Vagina (tissue), 2 donors: ENCODE data around the gene STYXL1. TPM values are rescaled to one million over a fixed set of nuclear protein-coding genes. Genes with fewer than 3 reads are reported as not detected.

Experiments
- DNase-seq, 2 donors: peaks; one replicate each; pipeline ENCODE4 v3.0.0-alpha.2; 2017; ENCODE audit errors: extremely low spot score in 2 of 2
- H3K27ac ChIP-seq: fragments of 200-600 bp; sonication (generic); one replicate; pipeline ENCODE4 v1.5.1; 2019
- H3K27me3 ChIP-seq: fragments of 200-600 bp; sonication (generic); one replicate; pipeline ENCODE4 v1.5.1; 2019
- H3K36me3 ChIP-seq, 2 donors: fragments of 200-600 bp; sonication (generic); one replicate each; pipeline ENCODE4 v1.5.1; 2017 to 2019
- H3K4me1 ChIP-seq: fragments of 200-600 bp; sonication (generic); one replicate; pipeline ENCODE4 v1.5.1; 2019
- H3K4me3 ChIP-seq, 2 donors: fragments of 200-600 bp; sonication (generic); 1 replicate in 1 of 2; 2 replicates in 1 of 2; pipeline ENCODE4 v1.5.1; 2016 to 2019
- H3K9me3 ChIP-seq: fragments of 200-600 bp; sonication (generic); one replicate; pipeline ENCODE4 v1.5.1; 2019
- CTCF ChIP-seq, 3 experiments: fragments of 450-650 bp in 2 of 3; fragments of 200-600 bp in 1 of 3; sonication (generic) in 1 of 3; IDR thresholded peaks; one replicate each; pipeline ENCODE4 v1.5.1; 2017 to 2019; ENCODE audit warnings: antibody characterized with exemption in 3 of 3, mild to moderate bottlenecking in 2 of 3, moderate library complexity in 2 of 3
- POLR2A ChIP-seq, 2 donors: fragments of 450-650 bp; IDR thresholded peaks; one replicate each; pipeline ENCODE4 v1.6.1; 2017; ENCODE audit warnings: antibody characterized with exemption in 2 of 2, mild to moderate bottlenecking in 2 of 2, moderate library complexity in 2 of 2
- POLR2AphosphoS5 ChIP-seq, 2 donors: sonication (generic); formaldehyde crosslinking; IDR thresholded peaks; one replicate each; pipeline ENCODE4 v1.9.0; 2017; ENCODE audit warnings: antibody characterized with exemption in 2 of 2, mild to moderate bottlenecking in 2 of 2, low read depth in 1 of 2; ENCODE audit not compliant: insufficient read depth in 1 of 2
- intact Hi-C: fragments of 100-400 bp; cut with DNase I; formaldehyde crosslinking; loops from one replicate; pipeline ENCODE4 v1.15.1; 2023
- total RNA-seq: library from RNA; depleted of rRNA; stranded (reverse); fragments of >200 nt; gene quantifications from one replicate; pipeline ENCODE4 v1.2.3, GENCODE V29; 2016

The STYXL1 gene
- total RNA-seq, 1 donor from 2014 or later: 27.3 TPM

DNA sequence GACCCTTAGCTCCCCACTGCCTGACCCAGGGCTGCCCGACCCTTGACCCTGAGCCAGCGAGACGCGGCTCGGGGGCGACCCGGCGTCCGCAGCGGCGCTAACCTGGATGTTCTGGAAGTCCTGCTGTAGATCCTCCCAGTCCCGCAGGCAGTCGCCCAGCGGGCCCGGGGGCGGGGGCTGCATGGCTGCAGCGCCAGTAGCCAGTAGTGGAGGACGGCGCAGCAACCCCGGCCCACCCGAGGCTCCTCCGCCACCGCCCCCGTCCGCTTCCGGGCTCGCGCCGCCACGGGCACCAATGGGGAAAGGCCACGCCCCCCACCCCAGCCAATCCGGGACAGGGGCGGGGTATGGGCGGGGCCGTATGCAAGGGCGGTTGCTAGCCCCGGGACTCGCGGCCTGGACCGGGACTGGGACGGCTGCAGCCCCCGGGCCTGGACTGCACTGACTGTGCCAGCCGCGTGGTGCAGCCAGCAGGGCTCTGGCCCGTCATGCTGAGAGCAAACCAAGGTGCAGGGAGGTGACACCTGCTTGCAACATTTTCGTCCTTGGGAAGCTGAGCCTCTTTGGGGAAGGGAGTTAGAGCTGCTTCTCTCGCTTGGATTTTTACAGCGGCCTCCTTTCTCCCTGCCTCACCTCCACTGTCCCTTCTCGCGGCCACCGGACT lies 53.3 kb downstream of the STYXL1 start, which contains the start of gene TMEM120A:
TSS of gene TMEM120A (minus strand) at position 208 of the 664 bp plus-strand sequence. CDS start at position 183, 25 bp downstream.
- peaks cover 31% of the 10 kb centered on the region for H3K4me1 ChIP-seq
- TF ChIP-seq POLR2AphosphoS5 (IDR thresholded peaks at IDR 0.05; ENCODE audit: insufficient read depth in 1 of 2, low read depth in 1 of 2) (peak; percentile 58 to 94), CTCF (IDR thresholded peaks at IDR 0.05) (peak in 1 of 3 experiments; percentile 6), POLR2A (IDR thresholded peaks at IDR 0.05) (peak in 1 of 2 donors; percentile 69)
- intact Hi-C loops: loop anchor here (2.0 kb wide), 2 partner anchors 80 to 88 kb away; partner anchors contain the start of gene POR

GRCh38 chr7:75993689-75994387 lies 54.0 kb downstream of the STYXL1 start:
- Histone ChIP-seq H3K9me3 (no peaks in the 10 kb centered on the region), H3K4me1 (peaks cover 37% of the 10 kb centered on the region), H3K36me3 (peaks cover 0 to 8% of the 10 kb centered on the region in 2 donors), H3K4me3 (peak overlapping the region; percentile 86 to 98), H3K27ac (peak overlapping the region; percentile 92), H3K27me3 (no peaks in the 10 kb centered on the region)
- no peak for DNase-seq
- intact Hi-C loops: loop anchor here (2.0 kb wide), 2 partner anchors 79 to 87 kb away; partner anchors contain the start of gene POR
- TF ChIP-seq CTCF (IDR thresholded peaks at IDR 0.05) (no peak), POLR2A (IDR thresholded peaks at IDR 0.05) (no peak), POLR2AphosphoS5 (IDR thresholded peaks at IDR 0.05; ENCODE audit: insufficient read depth in 1 of 2, low read depth in 1 of 2) (no peak)

More for the DNA sequence above, 53.3 kb downstream of the STYXL1 start, which contains the start of gene TMEM120A:
- Histone ChIP-seq H3K27ac (peak within 1 kb of the TSS; percentile 92), H3K36me3 (peaks cover 0 to 8% of the 10 kb centered on the region in 2 donors), H3K4me3 (peak within 1 kb of the TSS; percentile 86 to 98), H3K27me3 (no peaks in the 10 kb centered on the region), H3K9me3 (no peaks in the 10 kb centered on the region)
- peak in 1 of 2 donors; percentile 95 for DNase-seq

DNA sequence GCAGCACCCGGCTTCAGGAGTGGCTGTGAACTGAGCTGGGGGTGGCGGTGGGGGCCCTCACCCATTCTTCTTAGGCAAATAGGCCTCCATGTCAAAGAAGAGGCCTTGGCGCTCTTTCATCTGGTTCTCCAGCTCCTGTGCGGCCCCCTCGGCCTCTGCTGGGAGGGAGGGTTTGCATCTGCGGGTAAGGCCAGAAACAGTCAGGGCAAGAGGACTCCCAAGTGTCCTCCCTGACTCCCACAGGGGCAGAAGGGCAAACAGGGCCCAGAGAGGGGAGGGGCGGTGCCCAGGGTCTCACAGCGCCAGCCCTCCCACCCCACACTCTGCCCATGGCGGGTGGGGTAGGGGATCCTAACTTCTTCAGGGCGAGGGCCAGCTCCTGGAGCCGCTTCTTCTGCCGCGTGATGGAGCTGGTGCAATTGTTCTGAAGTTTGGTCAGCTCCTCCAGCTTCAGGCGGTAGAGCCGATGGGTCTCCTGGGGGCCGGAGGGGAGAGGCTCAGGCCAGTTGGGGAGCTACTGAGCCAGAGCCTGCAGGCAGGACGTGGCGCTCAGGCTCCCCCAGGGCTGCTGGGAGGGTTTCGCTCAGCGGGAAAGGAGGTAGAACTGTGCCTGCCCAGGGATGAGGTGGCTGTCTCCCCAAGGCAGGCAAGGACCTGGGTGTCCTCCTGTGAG lies 55.6 kb downstream of the STYXL1 start:
- intact Hi-C loops: no loop called here
- no peak for DNase-seq
- H3K27ac ChIP-seq: peak overlapping the region; percentile 92
- peaks cover 37% of the 10 kb centered on the region for H3K4me1 ChIP-seq
- TF ChIP-seq CTCF (IDR thresholded peaks at IDR 0.05) (no peak), POLR2A (IDR thresholded peaks at IDR 0.05) (no peak), POLR2AphosphoS5 (IDR thresholded peaks at IDR 0.05; ENCODE audit: insufficient read depth in 1 of 2, low read depth in 1 of 2) (no peak)
- H3K27me3 ChIP-seq: no peaks in the 10 kb centered on the region
- H3K4me3 ChIP-seq: no peak overlapping the region
- peaks cover 0 to 19% of the 10 kb centered on the region in 2 donors for H3K36me3 ChIP-seq
- H3K9me3 ChIP-seq: no peaks in the 10 kb centered on the region

DNA sequence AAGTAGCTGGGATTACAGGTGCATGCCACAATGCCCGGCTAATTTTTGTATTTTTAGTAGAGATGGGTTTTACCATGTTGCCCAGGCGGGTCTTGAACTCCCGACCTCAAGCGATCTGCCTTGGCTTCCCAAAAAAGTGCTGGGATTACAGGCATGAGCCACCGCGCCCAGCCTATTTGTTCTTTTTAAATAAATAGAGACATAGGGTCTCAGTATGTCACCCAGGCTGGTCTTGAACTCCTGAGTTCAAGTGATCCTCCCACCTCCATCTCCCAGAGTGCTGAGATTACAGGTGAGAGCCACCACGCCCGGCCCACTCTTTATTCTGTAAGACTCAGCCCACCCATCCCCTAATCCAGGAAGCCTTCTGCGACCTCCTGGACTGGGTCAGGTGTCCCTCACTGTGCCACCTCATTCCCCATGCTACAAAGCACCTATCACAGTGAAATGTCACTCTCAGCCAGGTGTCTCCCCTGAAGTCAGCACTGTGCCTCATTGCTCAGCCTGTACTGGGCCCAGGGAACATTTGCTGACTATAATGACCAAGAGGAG lies 56.2 kb downstream of the STYXL1 start:
- TF ChIP-seq POLR2A (IDR thresholded peaks at IDR 0.05): no peak
- DNase-seq: no peak
- Histone ChIP-seq H3K4me3 (no peak overlapping the region), H3K4me1 (peaks cover 37% of the 10 kb centered on the region), H3K36me3 (peaks cover 0 to 25% of the 10 kb centered on the region in 2 donors), H3K27ac (peak overlapping the region; percentile 92), H3K27me3 (no peaks in the 10 kb centered on the region), H3K9me3 (no peaks in the 10 kb centered on the region)
- intact Hi-C loops: no loop called here
